ENCODE results near the gene MCRIP1.

MCRIP1 gene

DNA sequence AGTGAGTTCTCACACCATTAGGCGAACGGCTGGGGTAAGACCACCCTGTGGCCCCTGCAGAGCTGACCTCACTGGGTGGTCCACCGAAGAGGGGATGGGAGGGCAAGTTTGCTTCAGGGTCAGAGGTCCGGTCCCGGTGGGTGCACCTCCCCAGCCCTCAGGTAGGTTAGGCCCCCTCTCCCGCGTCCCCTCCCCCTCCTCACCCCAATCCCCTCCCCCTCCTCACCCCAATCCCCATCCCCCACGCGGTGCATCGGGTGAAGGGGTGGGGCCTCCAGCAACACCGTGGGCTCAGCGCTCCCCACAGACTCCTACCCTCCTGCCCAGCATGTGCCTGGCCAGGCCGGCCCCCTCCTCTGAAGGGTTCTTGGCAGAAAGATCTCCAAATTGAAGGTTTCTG lies 13.4 kb downstream of the MCRIP1 start:
- no peak for DNase-seq (ENCODE audit: low spot score)

DNA sequence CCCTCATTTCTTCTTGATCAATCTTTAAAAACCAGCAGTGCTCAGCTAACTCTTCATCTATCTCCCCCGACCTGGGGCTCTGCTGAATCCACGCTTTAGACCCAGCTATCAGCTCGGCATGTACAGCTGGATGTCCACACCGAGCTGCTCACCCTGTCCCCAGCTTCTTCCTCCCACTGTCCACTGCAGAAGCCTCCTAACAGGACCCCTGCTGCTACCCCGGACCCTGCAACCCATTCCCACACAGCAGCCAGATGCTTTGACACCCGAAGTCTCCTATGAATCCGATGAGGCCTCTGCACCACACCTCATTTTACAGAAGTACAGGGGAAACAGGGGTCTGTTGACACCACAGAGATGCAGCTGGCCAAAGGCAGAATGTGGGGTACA lies 15.3 kb downstream of the MCRIP1 start:
- DNase-seq (ENCODE audit: low spot score) = no peak

DNA sequence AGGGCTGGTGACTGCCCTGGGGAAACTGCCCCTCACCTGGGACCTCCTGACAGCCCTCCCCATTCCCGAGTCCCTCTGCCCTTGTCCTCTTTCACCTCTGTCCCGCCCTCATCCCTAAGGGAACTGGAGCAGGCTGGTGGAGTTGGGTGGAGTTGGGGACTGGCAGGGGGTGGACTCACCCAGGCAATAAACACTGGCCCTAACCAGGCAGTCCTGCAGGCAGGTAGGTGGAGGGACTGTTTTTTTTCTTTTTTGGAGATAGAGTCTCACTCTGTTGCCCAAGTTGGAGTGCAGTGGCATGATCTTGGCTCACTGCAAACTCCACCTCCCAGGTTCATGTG lies 17.5 kb downstream of the MCRIP1 start:
- no peak for DNase-seq (ENCODE audit: low spot score)

DNA sequence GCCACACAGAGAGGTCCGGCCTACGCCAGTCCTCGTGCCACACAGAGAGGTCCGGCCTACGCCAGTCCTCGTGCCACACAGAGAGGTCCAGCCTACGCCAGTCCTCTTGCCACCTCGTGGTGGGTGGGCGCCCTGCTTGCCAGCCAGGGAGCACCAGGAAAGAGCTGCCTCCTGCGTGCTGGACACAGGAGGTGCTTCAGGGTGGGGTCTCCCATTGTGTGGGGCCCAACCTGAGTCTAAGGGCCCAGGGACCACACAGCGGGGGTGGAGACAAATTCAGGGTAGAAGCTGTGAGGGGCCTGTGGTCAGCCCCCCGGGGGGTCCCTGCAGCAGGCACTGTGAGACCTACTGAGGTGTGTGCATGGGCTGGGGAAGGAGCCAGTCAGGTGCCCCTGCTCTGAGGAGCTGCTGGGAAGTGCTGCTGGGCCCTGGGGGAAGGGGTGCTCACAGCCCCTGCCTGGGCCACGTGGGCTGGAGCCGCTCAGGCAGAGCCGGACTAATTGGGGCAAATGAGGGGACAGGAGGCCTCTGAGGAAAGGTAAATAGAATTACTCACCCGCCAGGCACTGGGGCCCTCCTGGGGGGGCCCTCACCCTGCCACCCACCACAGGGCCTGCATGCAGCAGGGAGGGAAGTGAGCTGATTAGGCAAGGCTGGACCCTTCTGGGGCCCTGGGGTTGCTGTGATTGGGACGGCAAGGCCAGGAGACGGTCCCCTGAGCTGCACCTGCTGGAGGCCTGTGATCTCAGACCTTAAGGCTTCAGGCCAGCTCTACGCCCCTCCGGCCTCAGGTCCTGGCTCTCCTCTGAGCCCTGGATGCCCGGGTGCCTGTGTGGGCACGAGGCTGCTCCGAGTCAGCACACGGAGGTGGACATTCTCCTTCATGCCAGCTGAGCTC lies 18.1 kb downstream of the MCRIP1 start:
- no peak for DNase-seq (ENCODE audit: low spot score)

DNA sequence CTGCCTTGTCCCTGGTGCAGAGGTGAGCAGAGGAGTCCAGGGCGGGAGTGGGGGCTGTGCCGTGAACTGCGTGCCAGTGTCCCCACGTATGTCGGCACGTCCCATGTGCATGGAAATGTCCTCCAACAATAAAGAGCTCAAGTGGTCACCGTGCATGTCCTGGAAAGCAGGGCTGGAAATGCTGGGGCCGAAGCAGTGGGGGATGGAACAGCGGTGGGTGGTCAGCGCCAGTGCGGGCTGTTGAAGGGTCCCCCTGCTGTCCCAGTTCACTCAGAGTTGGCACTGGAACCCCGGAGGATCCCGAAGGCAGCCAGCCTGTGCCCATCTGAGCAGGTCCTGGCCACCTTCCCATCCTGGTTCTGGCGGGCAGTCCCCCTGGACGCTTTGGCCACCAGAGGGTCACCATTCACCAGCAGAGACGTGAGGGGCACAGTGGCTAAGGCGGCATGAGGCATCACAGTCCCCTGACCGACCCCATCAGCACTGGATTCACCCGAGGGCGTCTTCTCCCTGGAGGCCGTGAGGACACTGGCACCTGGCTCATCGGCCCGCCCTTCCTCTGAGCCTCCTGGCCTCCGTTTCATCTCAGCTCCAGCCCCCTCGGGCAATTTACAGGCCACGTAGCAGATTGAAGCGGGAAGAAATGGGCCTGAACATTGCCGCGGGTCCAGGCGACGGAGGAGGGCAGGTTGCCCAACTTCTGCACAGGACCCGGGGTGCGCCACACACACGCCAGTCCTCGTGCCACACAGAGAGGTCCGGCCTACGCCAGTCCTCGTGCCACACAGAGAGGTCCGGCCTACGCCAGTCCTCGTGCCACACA lies 19.0 kb downstream of the MCRIP1 start:
- DNase-seq (ENCODE audit: low spot score) = no peak

DNA sequence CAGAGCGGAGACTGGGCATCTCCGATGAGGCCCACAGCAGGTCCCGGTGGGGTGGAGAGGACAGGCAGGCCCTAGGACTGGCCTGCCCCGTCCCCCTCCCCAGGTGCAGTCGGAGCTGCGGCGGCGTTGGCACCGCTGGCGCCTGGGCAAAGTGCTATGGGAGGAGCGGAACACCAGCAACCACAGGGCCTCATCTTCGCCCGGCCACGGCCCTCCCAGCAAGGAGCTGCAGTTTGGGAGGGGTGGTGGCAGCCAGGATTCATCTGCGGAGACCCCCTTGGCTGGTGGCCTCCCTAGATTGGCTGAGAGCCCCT lies 19.8 kb downstream of the MCRIP1 start:
- no peak for DNase-seq (ENCODE audit: low spot score)

DNA sequence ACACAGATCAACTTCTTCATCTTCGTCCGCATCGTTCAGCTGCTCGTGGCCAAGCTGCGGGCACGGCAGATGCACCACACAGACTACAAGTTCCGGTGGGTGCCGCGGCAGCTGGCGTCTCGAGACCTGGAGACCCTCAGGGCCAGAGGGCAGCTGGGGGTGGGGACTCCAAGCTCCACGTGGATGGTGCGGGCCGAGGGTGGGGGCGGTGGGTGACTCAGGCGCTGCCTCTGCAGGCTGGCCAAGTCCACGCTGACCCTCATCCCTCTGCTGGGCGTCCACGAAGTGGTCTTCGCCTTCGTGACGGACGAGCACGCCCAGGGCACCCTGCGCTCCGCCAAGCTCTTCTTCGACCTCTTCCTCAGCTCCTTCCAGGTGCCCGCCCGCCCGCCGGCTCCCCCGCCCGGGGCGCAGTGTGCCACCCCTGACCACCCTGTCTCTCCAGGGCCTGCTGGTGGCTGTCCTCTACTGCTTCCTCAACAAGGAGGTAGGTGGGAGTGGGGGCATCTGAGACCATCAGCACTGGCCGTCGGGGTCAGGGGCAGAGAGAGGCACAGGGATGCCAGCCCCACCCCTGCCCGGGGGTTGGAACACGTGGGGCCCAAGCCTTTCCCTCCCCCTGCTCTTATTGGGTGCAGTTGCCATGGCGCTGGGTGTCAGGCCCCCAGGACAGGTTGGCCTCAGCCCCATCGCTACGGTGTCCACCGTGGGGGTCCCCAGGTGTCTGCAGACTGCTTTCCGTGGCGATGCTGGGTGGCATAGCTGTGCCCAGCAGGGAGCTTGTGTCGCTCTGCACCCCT lies 20.3 kb downstream of the MCRIP1 start:
- no peak for DNase-seq (ENCODE audit: low spot score)

DNA sequence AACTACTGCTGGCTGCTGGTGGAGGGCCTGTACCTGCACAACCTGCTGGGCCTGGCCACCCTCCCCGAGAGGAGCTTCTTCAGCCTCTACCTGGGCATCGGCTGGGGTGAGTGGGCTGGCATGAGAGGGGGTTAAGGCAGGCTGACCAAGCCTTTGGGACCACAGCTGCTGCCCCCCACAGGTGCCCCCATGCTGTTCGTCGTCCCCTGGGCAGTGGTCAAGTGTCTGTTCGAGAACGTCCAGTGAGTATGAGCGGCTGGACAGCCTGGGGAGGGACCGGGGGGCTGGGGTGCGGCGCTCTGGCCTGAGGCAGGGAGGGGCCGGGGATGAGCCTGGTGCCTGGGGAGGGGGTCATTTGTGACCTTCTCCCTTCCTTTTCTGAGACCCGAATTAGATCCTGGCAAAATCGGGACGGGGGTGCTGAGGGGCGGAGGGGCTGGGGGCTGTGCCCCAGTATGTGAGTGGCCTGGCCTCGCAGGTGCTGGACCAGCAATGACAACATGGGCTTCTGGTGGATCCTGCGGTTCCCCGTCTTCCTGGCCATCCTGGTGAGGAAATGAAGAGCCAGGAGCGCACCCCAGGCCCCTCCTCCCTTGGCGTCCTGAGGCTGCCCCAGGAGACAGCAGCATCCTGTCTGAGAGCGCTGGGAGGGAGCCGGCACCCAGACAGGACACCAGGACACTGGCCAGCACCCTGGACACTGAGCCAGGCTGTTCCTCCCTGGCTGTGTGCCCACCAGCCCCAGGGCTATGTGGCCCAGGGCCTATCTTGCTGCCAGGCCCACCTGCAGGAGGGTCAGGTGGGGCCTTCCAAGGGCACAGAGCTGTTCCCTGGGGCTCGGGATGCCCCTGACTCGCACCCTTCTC lies 21.2 kb downstream of the MCRIP1 start:
- no peak for DNase-seq (ENCODE audit: low spot score)

DNA sequence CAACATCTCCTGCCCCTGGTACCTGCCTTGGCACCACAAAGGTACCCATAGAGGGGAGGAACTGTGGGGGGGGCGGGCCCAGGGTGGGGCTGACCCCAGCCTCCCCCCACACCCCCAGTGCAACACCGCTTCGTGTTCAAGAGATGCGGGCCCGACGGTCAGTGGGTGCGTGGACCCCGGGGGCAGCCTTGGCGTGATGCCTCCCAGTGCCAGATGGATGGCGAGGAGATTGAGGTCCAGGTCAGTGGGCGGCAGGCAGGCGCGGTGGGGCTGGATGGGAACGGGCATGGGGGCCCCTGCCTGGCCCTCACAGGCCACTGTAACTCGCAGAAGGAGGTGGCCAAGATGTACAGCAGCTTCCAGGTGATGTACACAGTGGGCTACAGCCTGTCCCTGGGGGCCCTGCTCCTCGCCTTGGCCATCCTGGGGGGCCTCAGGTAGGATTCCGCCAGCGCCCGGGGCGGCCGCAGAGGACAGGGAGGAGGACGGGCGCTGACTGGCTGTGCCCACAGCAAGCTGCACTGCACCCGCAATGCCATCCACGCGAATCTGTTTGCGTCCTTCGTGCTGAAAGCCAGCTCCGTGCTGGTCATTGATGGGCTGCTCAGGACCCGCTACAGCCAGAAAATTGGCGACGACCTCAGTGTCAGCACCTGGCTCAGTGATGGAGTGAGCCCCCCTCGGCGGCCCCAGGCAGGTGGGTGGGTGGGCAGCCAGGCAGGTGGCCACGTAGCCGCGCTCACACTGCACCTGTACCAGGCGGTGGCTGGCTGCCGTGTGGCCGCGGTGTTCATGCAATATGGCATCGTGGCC lies 22.0 kb downstream of the MCRIP1 start:
- DNase-seq (ENCODE audit: low spot score) = no peak

DNA sequence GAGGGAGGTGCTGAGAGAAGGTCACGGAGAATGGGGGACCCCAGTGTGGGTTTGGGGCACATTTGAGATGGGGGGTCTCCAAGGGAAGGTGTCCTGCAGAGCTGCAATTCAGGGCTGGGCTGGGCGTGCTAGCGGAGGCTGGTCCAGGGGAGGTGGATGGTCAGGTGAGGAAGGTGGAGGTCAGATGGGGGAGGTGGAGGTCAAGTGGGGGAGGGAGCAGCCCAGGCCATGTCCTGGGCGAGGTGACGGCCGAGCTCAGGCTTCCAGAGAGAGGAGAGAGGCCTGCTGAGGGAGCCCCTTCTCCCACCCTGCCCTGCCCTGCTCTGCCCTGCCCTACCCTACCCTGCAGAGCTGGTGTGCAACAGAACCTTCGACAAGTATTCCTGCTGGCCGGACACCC lies 22.6 kb downstream of the MCRIP1 start:
- no peak for DNase-seq (ENCODE audit: low spot score)

DNA sequence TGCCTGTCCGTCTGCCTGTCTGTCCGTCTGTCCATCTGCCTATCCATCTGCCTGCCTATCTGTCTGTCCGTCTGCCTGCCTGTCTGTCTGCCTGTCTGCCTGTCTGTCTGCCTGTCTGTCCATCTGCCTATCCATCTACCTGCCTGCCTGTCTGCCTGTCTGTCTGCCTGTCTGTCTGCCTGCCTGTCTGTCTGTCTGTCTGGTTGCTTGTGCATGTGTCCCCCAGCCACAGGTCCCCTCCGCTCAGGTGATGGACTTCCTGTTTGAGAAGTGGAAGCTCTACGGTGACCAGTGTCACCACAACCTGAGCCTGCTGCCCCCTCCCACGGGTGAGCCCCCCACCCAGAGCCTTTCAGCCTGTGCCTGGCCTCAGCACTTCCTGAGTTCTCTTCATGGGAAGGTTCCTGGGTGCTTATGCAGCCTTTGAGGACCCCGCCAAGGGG lies 23.5 kb downstream of the MCRIP1 start:
- DNase-seq (ENCODE audit: low spot score) = no peak

DNA sequence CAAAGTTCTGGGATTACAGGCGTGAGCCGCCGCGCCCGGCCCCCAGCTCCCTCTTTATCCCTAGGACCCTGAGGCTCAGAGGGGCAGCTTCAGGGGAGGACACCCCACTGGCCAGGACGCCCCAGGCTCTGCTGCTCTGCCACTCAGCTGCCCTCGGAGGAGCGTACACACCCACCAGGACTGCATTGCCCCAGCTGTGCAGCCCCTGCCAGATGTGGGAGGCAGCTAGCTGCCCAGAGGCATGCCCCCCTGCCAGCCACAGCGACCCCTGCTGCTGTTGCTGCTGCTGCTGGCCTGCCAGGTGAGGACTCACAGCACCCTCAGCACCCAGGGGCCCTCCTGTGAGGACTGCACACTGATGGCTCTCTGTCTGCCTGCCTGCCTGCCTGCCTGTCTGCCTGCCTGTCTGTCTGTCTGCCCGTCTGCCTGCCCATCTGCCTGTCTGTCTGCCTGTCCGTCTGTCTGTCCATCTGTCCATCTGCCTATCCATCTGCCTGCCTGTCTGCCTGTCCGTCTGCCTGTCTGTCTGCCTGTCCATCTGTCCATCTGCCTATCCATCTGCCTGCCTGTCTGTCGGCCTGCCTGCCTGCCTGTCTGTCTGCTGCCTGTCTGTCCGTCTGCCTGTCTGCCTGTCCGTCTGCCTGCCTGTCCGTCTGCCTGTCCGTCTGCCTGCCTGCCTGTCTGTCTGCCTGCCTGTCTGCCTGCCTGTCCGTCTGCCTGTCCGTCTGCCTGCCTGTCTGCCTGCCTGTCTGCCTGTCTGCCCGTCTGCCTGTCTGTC lies 24.1 kb downstream of the MCRIP1 start:
- DNase-seq (ENCODE audit: low spot score) = peak; percentile 60

DNA sequence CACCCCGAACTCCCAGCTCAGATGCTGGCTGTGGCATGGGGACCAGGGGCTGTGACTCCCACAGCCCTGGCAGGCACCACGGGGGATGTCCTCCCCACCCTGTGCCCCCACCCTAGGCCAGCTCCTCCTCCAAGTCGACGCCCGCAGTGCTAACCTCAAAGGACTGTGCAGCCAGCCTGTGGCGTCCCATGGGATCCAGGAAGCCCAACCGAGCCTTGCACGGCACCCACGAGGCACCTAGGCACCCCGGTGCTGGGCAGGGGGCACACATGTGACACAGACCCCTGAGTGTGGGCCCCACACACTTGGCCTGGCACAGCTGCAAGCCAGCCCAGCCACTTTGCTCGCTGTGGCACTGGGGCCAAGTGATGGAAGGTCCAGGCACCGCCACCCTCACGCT lies 25.3 kb downstream of the MCRIP1 start:
- no peak for DNase-seq (ENCODE audit: low spot score)

DNA sequence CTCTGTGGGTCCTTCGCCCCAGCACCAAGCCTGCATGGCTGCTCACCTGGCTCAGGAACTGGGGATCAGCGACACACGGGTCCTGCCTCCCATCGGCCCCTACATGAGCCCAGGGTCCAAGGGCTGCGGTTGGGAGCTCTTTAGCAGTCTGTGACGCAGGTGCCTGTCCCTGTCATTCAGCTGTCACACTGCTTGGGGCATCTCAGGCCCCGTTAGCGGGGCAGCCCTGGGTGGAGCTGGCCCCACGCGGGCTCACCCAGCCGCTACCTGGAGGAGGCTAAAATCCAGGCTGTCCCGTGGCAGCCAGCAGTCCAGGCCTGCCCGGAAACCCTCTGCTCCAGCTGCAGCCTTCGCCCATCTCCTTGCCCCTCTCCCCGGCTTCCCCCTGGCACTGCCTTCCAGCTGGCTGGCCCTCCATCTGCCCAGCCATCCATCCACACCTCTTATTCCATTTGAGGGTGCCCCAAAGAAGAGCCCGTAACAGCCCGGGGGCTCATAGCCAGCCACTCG lies 25.8 kb downstream of the MCRIP1 start:
- no peak for DNase-seq (ENCODE audit: low spot score)

DNA sequence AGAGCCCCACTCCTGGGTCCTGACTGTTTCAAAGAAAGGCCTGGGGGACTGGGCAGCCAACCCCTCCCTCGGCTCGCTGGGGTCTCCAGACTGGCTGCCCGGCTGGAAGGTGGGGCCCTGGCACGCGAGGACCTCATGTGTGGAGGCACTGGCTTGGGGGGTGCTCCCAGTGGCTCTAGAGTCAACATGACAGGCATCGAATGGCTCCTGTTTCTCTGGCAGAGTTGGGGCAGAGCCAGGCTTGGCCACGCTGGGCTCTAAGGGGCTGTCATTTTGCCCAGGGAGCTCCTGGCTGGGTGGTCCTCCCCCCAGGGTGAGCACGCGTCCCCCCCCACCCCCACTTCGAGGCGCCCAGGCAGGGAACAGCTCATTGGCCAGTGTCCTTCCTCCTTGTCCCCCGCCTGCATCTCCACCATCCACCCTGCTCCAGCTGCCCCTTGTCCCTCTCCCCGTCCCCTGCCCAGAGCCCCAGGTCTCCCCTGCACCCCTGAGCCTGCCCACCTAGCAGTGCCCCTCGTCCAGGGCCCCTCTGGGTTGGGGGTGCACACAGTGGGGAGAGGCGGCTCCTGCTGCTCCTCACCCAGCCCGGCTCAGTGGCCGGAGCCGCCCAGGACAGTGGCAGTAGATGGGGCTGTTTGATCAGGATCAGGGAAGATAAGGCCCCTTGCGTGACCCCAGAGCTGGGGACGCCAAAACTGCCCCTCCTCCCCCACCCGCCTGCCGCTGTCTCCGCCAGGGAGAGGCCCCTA lies 26.5 kb downstream of the MCRIP1 start:
- no peak for DNase-seq (ENCODE audit: low spot score)

DNA sequence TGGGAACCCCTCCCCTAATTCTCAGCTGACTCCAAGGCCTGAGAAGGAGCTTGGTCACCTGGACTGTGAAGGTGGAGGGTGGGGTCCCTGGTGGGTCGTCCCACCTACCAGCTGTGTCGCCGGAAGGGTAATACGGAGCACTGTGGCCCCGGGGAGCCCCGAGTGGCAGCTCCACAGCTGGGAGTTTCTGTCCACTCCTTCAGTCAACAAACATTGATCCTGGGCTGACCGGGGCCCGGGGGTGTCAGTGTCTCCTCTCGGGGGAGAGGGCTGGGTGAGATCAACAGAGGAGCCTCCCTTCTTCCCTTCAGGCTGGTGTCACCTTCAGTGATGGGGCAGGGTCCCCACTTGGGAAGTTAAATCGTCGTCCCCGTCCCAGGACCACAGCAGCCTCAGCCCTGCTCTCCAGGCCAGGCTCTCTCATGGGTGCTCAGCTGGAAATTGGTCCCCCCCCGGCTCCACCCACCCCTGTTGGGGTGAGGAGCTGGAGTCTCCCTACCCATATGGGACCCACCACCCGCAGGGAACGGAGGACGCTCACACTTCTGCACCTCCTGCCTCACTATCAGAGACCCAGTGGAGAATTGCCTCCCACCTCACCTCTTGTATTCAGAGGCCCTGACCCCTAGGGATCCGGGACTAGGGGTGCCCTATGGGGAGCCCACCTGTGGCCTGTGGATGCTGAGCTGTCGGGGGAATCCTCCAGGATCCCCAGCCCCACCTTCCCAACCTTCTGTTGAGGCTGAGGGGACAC lies 27.2 kb downstream of the MCRIP1 start:
- DNase-seq (ENCODE audit: low spot score) = no peak

DNA sequence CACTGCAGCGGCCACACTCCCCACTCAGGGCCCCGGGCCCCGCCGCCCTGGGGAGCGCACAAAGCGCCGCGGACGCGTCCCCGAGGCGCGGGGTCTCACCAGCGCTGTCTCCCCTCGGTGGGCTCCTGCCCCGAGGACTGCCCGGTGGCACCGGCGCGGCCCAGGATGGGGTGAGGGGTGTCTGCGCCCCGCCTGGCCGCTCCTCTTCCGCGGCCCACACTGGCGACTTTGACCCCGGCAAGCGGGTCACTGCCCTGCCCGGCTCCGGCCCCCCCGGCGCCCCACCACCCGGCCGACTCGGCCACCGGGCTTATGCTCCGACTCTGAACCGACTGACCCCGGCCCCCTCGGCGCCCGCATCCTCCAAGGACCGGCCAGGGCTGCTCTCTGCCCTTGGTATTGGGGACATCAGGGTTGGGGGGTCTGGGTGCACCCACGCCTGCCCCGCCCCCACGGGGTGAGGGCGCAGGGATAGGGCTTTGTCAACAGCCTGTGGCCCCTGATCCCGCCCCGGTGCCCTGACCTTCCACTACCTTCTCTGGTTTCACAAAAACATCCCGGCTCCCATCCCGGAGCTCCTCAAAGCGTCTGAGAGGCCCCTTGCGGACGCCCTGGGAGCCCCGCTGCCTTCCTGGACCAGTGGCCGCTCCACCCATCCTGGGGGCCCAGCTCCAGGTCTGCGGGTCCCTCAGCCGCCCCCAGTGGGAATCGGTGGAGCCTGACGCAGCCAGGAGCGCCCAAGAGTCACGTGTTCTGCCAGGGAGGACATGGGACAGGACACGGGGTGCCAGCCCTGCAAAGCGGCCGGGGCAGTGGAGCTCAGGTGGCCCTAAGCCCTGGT lies 28.3 kb downstream of the MCRIP1 start:
- no peak for DNase-seq (ENCODE audit: low spot score)

Data from NAMALWA (cell line).